CD4-positive, alpha-beta memory T cell (primary cell): ENCODE data around the gene SLC25A31. TPM values are rescaled to one million over a fixed set of nuclear protein-coding genes. Genes with fewer than 3 reads are reported as not detected.

Experiments
- CTCF ChIA-PET: fragments of 350-600 bp; sonication (Branson Sonifier 250); formaldehyde crosslinking; loops from one replicate; lab custom pipeline; 2021; ENCODE audit warnings: inconsistent platforms; ENCODE audit not compliant: partially characterized antibody; lab: Charles Lee
- POLR2A ChIA-PET: fragments of 350-600 bp; sonication (Branson Sonifier 250); formaldehyde crosslinking; loops from one replicate; lab custom pipeline; 2021; ENCODE audit not compliant: partially characterized antibody; lab: Charles Lee
- DNase-seq, 5 donors: peaks; one replicate each; pipeline versions ENCODE4 v3.0.0 to v3.0.0-alpha.2; 2020 to 2022; ENCODE audit warnings: mixed read lengths in 1 of 5
- H3K27ac ChIP-seq: one replicate; pipeline ENCODE4 v1.7.0; 2013; ENCODE audit warnings: low read depth, low read length
- H3K27me3 ChIP-seq: 2 replicates; pipeline ENCODE4 v1.7.0; 2013; ENCODE audit warnings: mild to moderate bottlenecking, low read length, moderate library complexity; ENCODE audit not compliant: insufficient read depth
- H3K36me3 ChIP-seq: 2 replicates; pipeline ENCODE4 v1.7.0; 2013; ENCODE audit warnings: mild to moderate bottlenecking, low read length, moderate library complexity; ENCODE audit not compliant: insufficient read depth
- H3K4me1 ChIP-seq: 2 replicates; pipeline ENCODE4 v1.7.0; 2013; ENCODE audit warnings: mild to moderate bottlenecking, low read length, moderate library complexity; ENCODE audit not compliant: insufficient read depth
- H3K4me3 ChIP-seq, 2 donors: one replicate each; pipeline ENCODE4 v1.7.0; 2013; ENCODE audit warnings: low read length in 2 of 2, mild to moderate bottlenecking in 1 of 2
- H3K9me3 ChIP-seq, 2 donors: one replicate each; pipeline ENCODE4 v1.7.0; 2013; ENCODE audit warnings: low read length in 2 of 2, control low read depth in 1 of 2; ENCODE audit not compliant: control insufficient read depth in 1 of 2
- H3K27ac Mint-ChIP-seq, 7 donors: one replicate each; pipeline ENCODE4 v1.8.0; 2020 to 2021; ENCODE audit warnings: mixed read lengths in 7 of 7, mild to moderate bottlenecking in 6 of 7, inconsistent platforms in 3 of 7, moderate library complexity in 3 of 7
- H3K27me3 Mint-ChIP-seq, 2 donors: one replicate each; pipeline ENCODE4 v1.8.0; 2020 to 2021; ENCODE audit warnings: mixed read lengths in 2 of 2
- H3K36me3 Mint-ChIP-seq, 2 donors: one replicate each; pipeline ENCODE4 v1.8.0; 2020 to 2021; ENCODE audit warnings: mixed read lengths in 2 of 2, inconsistent platforms in 1 of 2, mild to moderate bottlenecking in 1 of 2
- H3K4me1 Mint-ChIP-seq, 4 donors: one replicate each; pipeline ENCODE4 v1.8.0; 2020 to 2021; ENCODE audit warnings: mixed read lengths in 4 of 4, mild to moderate bottlenecking in 1 of 4
- H3K4me3 Mint-ChIP-seq, 8 donors: one replicate each; pipeline ENCODE4 v1.8.0; 2020 to 2021; ENCODE audit warnings: mixed read lengths in 8 of 8, mild to moderate bottlenecking in 7 of 8, moderate library complexity in 6 of 8, inconsistent platforms in 3 of 8
- H3K9me3 Mint-ChIP-seq, 8 donors: one replicate each; pipeline ENCODE4 v1.8.0; 2020 to 2021; ENCODE audit warnings: mixed read lengths in 8 of 8, mild to moderate bottlenecking in 5 of 8, inconsistent platforms in 3 of 8, moderate library complexity in 1 of 8
- intact Hi-C: fragments of 100-400 bp; cut with micrococcal nuclease; formaldehyde crosslinking; loops from one replicate; pipeline ENCODE4 v1.15.1; 2023
- polyA plus RNA-seq, 2 donors: library from polyadenylated mRNA; unstranded; fragments of 300-500 nt; fragmentation: Illumina TruSeq; gene quantifications; one replicate each; pipeline ENCODE4 v1.2.3, GENCODE V29; 2021
- total RNA-seq, 2 experiments: library from RNA; stranded (reverse); gene quantifications; one replicate each; pipeline ENCODE4 v1.2.3, GENCODE V29; 2021

SLC25A31 gene
- total and polyA plus RNA-seq, 4 experiments from 2014 or later, result not detected

GRCh38 chr4:127731406-127731805 lies 1.2 kb downstream of the SLC25A31 start:
- Histone ChIP-seq H3K4me1 (no peaks in the 10 kb centered on the region), H3K27ac (no peak overlapping the region), H3K4me3 (no peak overlapping the region), H3K27me3 (no peaks in the 10 kb centered on the region), H3K9me3 (no peaks in the 10 kb centered on the region), H3K36me3 (no peaks in the 10 kb centered on the region)
- H3K4me1 Mint-ChIP-seq, result no peaks in the 10 kb centered on the region
- DNase-seq, result no peak
- no peaks in the 10 kb centered on the region for H3K9me3 Mint-ChIP-seq
- no peaks in the 10 kb centered on the region for H3K27me3 Mint-ChIP-seq
- POLR2A ChIA-PET, result no interaction called here
- intact Hi-C loops, result no loop called here
- H3K4me3 Mint-ChIP-seq, result no peak overlapping the region
- CTCF ChIA-PET, result no interaction called here
- H3K27ac Mint-ChIP-seq, result no peak overlapping the region
- no peaks in the 10 kb centered on the region for H3K36me3 Mint-ChIP-seq

GRCh38 chr4:127732623-127733328 lies 2.6 kb downstream of the SLC25A31 start:
- Mint-ChIP-seq H3K27me3 (peaks cover 0 to 1% of the 10 kb centered on the region in 2 donors), H3K4me1 (no peaks in the 10 kb centered on the region), H3K4me3 (no peak overlapping the region), H3K9me3 (no peaks in the 10 kb centered on the region), H3K27ac (no peak overlapping the region), H3K36me3 (no peaks in the 10 kb centered on the region)
- POLR2A ChIA-PET, result no interaction called here
- CTCF ChIA-PET, result interaction anchor here (2.0 kb wide), 1 partner anchor 9 kb away, joined by 5 read pairs; no protein-coding TSS in a partner anchor
- Histone ChIP-seq H3K27me3 (no peaks in the 10 kb centered on the region), H3K27ac (no peak overlapping the region), H3K36me3 (no peaks in the 10 kb centered on the region), H3K4me3 (no peak overlapping the region), H3K9me3 (no peaks in the 10 kb centered on the region), H3K4me1 (no peaks in the 10 kb centered on the region)
- intact Hi-C loops, result no loop called here
- DNase-seq, result peak in 1 of 5 donors; percentile 1

GRCh38 chr4:127734976-127735375 lies 4.8 kb downstream of the SLC25A31 start:
- no peaks in the 10 kb centered on the region for H3K36me3 ChIP-seq
- ChIA-PET POLR2A (no interaction called here), CTCF (no interaction called here)
- no peaks in the 10 kb centered on the region for H3K4me1 Mint-ChIP-seq
- H3K27ac Mint-ChIP-seq, result no peak overlapping the region
- H3K9me3 ChIP-seq, result no peaks in the 10 kb centered on the region
- H3K4me3 Mint-ChIP-seq, result no peak overlapping the region
- H3K9me3 Mint-ChIP-seq, result no peaks in the 10 kb centered on the region
- H3K27me3 Mint-ChIP-seq, result peaks cover 0 to 1% of the 10 kb centered on the region in 2 donors
- H3K27ac ChIP-seq, result no peak overlapping the region
- intact Hi-C loops, result no loop called here
- no peak for DNase-seq
- no peaks in the 10 kb centered on the region for H3K36me3 Mint-ChIP-seq
- H3K4me3 ChIP-seq, result no peak overlapping the region
- H3K27me3 ChIP-seq, result no peaks in the 10 kb centered on the region
- no peaks in the 10 kb centered on the region for H3K4me1 ChIP-seq

GRCh38 chr4:127737295-127737694 lies 7.1 kb downstream of the SLC25A31 start:
- Mint-ChIP-seq H3K4me3 (no peak overlapping the region), H3K4me1 (no peaks in the 10 kb centered on the region)
- CTCF ChIA-PET, result no interaction called here

GRCh38 chr4:127741247-127741646 lies 11.0 kb downstream of the SLC25A31 start:
- Histone ChIP-seq H3K27ac (no peak overlapping the region), H3K27me3 (no peaks in the 10 kb centered on the region), H3K9me3 (no peaks in the 10 kb centered on the region), H3K4me3 (no peak overlapping the region), H3K36me3 (no peaks in the 10 kb centered on the region), H3K4me1 (no peaks in the 10 kb centered on the region)
- Mint-ChIP-seq H3K27ac (no peak overlapping the region), H3K4me1 (no peaks in the 10 kb centered on the region), H3K9me3 (peaks cover 0 to 6% (median 0%) of the 10 kb centered on the region in 8 donors), H3K36me3 (no peaks in the 10 kb centered on the region), H3K27me3 (peaks cover 2 to 7% of the 10 kb centered on the region in 2 donors), H3K4me3 (no peak overlapping the region)
- intact Hi-C loops, result no loop called here
- ChIA-PET POLR2A (no interaction called here), CTCF (no interaction called here)
- DNase-seq, result no peak

More at GRCh38 chr4:127737295-127737694, 7.1 kb downstream of the SLC25A31 start:
- POLR2A ChIA-PET, result no interaction called here
- no peaks in the 10 kb centered on the region for H3K4me1 ChIP-seq
- intact Hi-C loops, result no loop called here
- H3K9me3 ChIP-seq, result no peaks in the 10 kb centered on the region
- H3K27me3 Mint-ChIP-seq, result peaks cover 0 to 3% of the 10 kb centered on the region in 2 donors
- DNase-seq, result no peak
- H3K36me3 ChIP-seq, result no peaks in the 10 kb centered on the region
- H3K27me3 ChIP-seq, result no peaks in the 10 kb centered on the region
- no peak overlapping the region for H3K27ac Mint-ChIP-seq
- peaks cover 0 to 3% (median 0%) of the 10 kb centered on the region in 8 donors for H3K9me3 Mint-ChIP-seq
- no peak overlapping the region for H3K27ac ChIP-seq
- no peak overlapping the region for H3K4me3 ChIP-seq
- H3K36me3 Mint-ChIP-seq, result no peaks in the 10 kb centered on the region

GRCh38 chr4:127747883-127748282 lies 17.7 kb downstream of the SLC25A31 start:
- Histone ChIP-seq H3K36me3 (no peaks in the 10 kb centered on the region), H3K27me3 (no peaks in the 10 kb centered on the region), H3K4me1 (no peaks in the 10 kb centered on the region), H3K27ac (no peak overlapping the region), H3K4me3 (no peak overlapping the region), H3K9me3 (no peaks in the 10 kb centered on the region)
- Mint-ChIP-seq H3K27ac (no peak overlapping the region), H3K4me1 (no peaks in the 10 kb centered on the region), H3K27me3 (peaks cover 5 to 9% of the 10 kb centered on the region in 2 donors), H3K4me3 (no peak overlapping the region), H3K36me3 (peaks cover 0 to 2% of the 10 kb centered on the region in 2 donors), H3K9me3 (peaks cover 0 to 19% (median 11%) of the 10 kb centered on the region in 8 donors)
- POLR2A ChIA-PET, result no interaction called here
- intact Hi-C loops, result no loop called here
- CTCF ChIA-PET, result interaction anchor here (0.9 kb wide), 1 partner anchor 9 kb away, joined by 3 read pairs; no protein-coding TSS in a partner anchor
- no peak for DNase-seq

GRCh38 chr4:127748957-127749356 lies 18.8 kb downstream of the SLC25A31 start:
- peaks cover 5 to 9% of the 10 kb centered on the region in 2 donors for H3K27me3 Mint-ChIP-seq
- Histone ChIP-seq H3K4me3 (no peak overlapping the region), H3K4me1 (no peaks in the 10 kb centered on the region), H3K27ac (no peak overlapping the region), H3K9me3 (no peaks in the 10 kb centered on the region), H3K27me3 (no peaks in the 10 kb centered on the region), H3K36me3 (no peaks in the 10 kb centered on the region)
- H3K4me3 Mint-ChIP-seq, result no peak overlapping the region
- ChIA-PET POLR2A (no interaction called here), CTCF (no interaction called here)
- no peak overlapping the region for H3K27ac Mint-ChIP-seq
- H3K36me3 Mint-ChIP-seq, result peaks cover 0 to 2% of the 10 kb centered on the region in 2 donors
- no peaks in the 10 kb centered on the region for H3K4me1 Mint-ChIP-seq
- DNase-seq, result no peak
- H3K9me3 Mint-ChIP-seq, result peaks cover 0 to 19% (median 11%) of the 10 kb centered on the region in 8 donors
- intact Hi-C loops, result no loop called here
